ENCODE measurements around the gene GPHN.

DNA sequence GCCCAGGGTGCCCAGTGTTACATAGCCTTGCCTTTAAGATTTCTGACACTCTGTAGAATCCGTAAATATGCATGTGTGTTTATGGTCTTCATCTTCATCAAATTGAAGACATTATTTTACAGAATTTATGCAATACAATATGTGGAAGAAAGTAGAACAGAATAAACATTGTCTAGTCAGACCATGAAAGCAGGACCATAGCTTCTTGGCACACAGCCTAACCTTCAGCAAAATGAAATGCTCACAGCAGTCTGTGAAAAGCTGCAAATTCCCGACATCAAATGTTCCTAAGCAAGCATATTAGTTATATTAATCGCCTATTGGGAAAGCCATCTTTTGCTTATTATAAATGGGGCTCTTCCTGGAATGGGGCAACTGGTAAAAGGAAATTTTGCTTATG lies 570.0 kb downstream of the GPHN start:
- no peak for TF ChIP-seq POLR2A (IDR thresholded peaks at IDR 0.05; ENCODE audit: control extremely low read depth in 1 of 2, low read depth in 2 of 2, low read length in 2 of 2)
- TF ChIP-seq EZH2 (IDR thresholded peaks at IDR 0.05; ENCODE audit: low read depth, low read length, severe bottlenecking) = no peak

Measured in H1 (cell line).